ENCODE measurements around the gene GPR32.
A peak's percentile ranks its signal among the peaks of the same experiment; 100 is the strongest.
"Not testable (repeated sequence)": the region's sequence is repeated elsewhere in the genome, so short reads cannot be mapped to it uniquely, and the experiment has no call there.

GPR32 gene, protein sequence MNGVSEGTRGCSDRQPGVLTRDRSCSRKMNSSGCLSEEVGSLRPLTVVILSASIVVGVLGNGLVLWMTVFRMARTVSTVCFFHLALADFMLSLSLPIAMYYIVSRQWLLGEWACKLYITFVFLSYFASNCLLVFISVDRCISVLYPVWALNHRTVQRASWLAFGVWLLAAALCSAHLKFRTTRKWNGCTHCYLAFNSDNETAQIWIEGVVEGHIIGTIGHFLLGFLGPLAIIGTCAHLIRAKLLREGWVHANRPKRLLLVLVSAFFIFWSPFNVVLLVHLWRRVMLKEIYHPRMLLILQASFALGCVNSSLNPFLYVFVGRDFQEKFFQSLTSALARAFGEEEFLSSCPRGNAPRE

DNA sequence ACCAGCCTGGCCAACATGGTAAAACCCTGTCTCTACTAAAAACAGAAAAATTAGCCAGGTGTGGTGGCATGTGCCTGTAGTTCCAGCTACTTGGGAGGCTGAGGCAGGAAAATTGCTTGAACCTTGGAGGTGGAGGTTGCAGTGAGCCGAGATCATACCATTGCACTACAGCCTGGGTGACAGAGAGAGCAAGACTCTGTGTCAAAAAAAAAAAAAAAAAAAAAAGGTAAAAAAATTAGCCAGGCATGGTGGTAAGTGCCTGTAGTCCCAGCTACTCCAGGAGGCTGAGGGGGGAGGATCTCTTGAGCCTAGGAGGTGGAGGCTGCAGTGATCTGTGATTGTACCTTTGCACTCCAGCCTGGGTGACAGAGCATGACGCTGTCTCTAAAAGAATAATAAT, at the start of gene GPR32:
Gene GPR32, plus strand, starts transcription at position 301 of the 400 bp plus-strand sequence. CDS start 137 bp downstream, outside the sequence.
- not testable (repeated sequence) for DNase-seq

DNA sequence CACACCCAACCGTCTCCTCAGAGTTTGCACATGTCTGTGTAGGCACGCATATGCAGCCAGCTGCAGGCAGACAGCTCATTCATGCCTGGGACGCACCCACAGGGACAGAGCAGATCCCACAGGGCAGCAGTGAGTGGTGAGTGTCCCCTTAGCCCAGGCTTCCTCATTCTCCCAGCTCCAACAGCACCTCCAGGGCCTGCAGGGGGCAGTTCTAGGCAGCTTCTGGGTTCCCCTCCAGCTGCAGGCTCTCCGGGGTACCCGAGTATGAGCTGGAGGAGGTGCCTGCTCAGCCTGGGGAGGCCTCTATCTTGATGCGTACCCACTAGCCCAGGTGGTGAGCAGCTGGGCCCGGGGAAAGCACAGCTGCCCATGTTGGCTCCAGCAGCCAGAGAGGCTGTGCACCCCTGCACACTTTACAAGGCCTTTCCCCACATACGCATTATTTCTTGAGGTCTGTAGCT, 49.3 kb upstream of the GPR32 start:
- DNase-seq = peak; percentile 8 to 26

- DNase-seq = no peak
These were observed 48.7 kb upstream of the GPR32 start for GRCh38 chr19:50721441-50722137.

GRCh38 chr19:50722201-50723013, 47.9 kb upstream of the GPR32 start:
- no peak for DNase-seq

GRCh38 chr19:50723069-50723468, 47.2 kb upstream of the GPR32 start, which contains the start of gene CLEC11A:
Gene CLEC11A (plus strand): TSS chr19:50723364. CDS start chr19:50723526, 162 bp downstream.
- peak; percentile 13 to 21 for DNase-seq

GRCh38 chr19:50723735-50724521, 46.3 kb upstream of the GPR32 start:
- DNase-seq = no peak

DNA sequence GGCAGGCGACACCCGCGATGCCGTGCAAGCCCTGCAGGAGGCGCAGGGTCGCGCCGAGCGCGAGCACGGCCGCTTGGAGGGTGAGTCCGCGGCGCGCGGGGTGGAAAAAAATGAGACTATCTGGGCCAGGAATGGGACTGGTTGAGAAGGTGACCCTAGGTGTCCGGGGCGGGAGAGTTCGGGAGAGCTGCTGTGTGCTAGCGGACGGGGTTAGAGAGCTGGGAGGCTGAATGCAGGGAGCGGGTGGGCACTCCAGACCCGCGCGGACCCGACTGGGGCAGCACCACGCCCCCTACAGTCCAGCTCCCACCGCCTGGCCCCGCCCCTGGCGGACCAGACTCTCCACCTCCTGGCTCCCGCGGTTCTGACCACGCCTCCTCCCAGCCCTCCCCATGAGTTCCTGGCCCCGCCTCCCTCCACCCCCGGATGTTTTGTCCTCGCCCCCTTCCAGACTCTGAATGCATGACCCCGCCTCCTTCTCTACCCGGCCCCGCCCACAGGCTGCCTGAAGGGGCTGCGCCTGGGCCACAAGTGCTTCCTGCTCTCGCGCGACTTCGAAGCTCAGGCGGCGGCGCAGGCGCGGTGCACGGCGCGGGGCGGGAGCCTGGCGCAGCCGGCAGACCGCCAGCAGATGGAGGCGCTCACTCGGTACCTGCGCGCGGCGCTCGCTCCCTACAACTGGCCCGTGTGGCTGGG, 45.6 kb upstream of the GPR32 start:
- peak; percentile 97 to 98 for DNase-seq

GRCh38 chr19:50725218-50725910, 44.9 kb upstream of the GPR32 start:
- DNase-seq = no peak

GRCh38 chr19:50725911-50726230, 44.4 kb upstream of the GPR32 start:
- DNase-seq = no peak

GRCh38 chr19:50728084-50728737, 42.1 kb upstream of the GPR32 start:
- peak; percentile 67 to 76 for DNase-seq

DNA sequence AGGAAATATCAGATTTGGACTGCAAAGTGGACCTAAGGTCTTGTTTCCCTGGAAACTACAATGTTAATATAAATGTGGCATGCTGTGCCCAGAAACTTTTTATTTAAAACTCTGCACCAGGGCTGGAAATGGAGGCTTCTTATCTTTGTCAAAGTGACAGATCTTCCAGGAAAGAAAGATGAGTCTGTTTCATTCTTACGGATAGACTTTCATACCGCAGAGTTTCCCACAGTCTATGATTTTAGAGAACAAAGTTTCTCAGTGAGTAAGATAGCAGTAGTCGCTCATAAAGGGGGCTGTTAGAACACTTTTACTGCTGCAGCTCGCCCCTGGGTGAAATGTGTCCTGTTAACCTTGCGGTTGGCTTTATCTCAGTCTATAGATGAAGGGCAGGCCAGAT, 40.4 kb upstream of the GPR32 start:
- no peak for DNase-seq

DNA sequence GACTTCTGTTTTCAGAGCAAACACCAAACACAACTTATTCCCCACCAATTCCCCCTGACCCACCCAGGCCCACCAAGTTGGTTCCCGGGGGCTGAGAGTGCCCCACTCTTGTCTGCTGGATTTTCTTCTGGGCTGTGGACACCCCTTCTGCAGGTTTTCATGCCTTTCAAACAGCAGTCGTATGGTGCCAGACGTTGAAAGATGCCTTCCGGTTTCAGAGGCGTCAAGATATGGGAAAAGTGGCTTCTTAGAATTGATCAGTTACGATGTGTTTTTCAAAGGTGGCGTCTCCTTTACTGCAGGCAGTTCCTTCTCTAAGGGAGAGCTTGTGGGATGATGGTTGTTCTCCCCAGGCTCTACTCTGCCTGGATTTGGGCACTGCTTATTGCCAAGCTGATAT, 34.4 kb upstream of the GPR32 start:
- no peak for DNase-seq

DNA sequence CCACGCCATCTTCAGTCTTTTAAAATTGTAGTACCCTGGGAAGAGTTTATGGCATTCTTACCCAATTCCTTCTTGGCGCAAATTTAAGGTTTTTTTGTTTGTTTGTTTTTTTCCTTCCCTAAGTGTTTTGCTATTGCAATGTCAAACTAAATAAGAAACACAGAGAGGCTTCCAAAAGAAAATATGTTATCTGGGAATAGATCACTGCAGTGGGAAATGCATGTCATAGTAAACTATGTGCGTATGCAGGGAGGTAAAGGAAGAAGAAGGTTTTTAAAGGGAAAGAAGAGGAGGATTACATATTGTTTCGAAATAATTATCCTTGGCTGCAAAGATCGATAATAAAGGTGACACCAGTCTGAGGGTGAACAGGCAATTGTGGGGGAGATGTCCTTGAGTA, 33.9 kb upstream of the GPR32 start:
- DNase-seq = no peak

- no peak for DNase-seq
These were observed 30.9 kb upstream of the GPR32 start for GRCh38 chr19:50739132-50739913.

- DNase-seq = no peak
These were observed 30.3 kb upstream of the GPR32 start for GRCh38 chr19:50739914-50740426.

DNA sequence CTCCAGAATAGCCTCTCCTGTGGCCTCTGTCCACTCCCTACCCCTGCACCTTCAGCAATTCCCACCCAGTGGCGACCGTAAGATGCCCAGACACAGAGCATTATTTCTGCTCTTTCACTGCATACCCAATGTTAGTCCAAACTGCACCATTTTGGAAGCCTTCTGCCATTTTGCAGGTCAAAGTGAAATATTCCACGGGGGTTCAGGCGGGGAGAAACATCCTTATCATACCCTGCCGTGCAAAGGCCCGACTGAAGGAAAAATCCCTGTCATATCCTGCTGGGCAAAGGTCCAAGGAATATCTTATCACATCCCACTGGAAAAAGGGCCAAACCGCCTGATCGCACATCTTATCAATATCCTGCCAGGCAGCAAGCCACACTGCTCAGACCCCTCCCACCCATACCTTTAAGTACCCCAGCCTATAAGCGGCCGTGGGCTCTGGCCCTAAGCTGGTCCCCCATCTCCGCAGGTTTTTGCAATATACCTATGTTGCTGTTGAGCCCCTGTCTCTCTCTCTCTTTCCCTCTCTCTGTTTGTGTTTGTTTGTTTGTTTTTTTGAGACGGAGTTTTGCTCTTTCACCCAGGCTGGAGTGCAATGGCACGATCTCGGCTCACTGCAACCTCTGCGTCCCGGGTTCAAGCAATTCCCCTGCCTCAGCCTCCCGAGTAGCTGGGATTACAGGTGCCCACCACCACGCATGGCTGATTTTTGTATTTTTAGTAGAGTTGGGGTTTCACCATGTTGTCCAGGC, 28.9 kb upstream of the GPR32 start:
- no peak for DNase-seq

DNA sequence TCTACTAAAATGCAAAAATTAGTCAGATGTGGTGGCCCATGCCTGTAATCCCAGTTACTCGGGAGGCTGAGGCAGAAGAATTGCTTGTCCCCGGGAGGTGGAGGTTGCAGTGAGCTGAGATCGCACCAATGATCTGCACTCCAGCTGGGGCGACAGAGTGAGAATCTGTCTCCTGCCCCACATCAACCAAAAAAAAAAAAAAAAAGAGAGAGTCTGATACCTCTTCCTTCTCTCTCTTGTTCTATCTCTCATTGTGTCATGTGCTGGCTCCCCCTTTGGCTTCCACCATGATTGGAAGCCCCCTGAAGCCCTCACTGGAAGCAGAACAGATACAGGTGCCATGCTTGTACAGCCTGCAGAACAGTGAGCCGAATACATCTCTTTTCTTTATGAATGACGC, 26.7 kb upstream of the GPR32 start:
- no peak for DNase-seq

DNA sequence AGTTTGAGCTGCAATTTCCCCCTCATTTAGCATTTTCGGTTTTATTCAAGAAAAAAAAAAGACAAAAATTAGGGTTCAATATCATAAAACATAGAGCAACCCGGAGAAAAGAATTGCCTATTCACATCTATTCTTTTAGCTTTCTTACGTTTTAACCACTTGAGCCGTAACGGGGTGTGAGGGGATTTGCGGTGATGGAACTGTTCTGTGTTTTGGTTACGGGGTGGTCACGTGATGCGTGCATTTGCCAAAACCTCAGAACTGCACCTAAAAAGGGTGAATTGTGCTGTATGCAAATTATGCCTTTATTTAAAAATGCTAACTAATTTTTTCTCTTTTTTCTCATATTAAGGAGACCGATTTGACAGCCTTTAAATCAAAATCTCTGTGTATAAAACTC, 25.0 kb upstream of the GPR32 start:
- DNase-seq = no peak

DNA sequence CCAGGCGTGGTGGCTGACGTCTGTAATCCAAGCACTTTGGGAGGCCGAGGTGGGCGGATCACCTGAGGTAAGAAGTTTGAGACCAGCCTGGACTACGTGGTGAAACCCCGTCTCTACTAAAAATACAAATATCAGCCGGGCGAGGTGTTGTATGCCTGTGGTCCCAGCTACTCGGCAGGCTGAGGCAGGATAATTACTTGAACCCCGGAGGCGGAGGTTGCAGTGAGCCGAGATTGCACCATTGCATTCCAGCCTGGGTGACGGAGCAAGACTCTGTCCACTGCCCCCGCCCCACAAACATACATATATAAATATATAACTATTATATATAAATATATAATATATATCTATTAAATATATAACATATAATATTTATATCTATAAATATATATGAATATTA, 23.1 kb upstream of the GPR32 start:
- not testable (repeated sequence) for DNase-seq
